Measurements from ENCODE around the gene RNF149. TPM values are rescaled to one million over a fixed set of nuclear protein-coding genes. Genes with fewer than 3 reads are reported as not detected.
"Not testable (repeated sequence)": the region's sequence is repeated elsewhere in the genome, so short reads cannot be mapped to it uniquely, and the experiment has no call there.

RNF149 gene
- total RNA-seq, 1 donor from 2014 or later = 27.4 TPM

- Mint-ChIP-seq H3K4me1 (peaks cover 10% of the 10 kb centered on the region), H3K4me3 (no peak overlapping the region), H3K36me3 (ENCODE audit: low read depth) (no peaks in the 10 kb centered on the region), H3K9me3 (no peaks in the 10 kb centered on the region), H3K27me3 (ENCODE audit: low read depth) (no peaks in the 10 kb centered on the region), H3K27ac (ENCODE audit: unreplicated experiment) (peak overlapping the region; percentile 31)
- DNase-seq (ENCODE audit: low read depth, low spot score) = no peak
- no peak for TF ChIP-seq CTCF (conservative IDR thresholded peaks at IDR 0.05)
Measured at GRCh38 chr2:101354420-101355311, 46.2 kb upstream of the RNF149 start.

- H3K27ac Mint-ChIP-seq (ENCODE audit: unreplicated experiment); H3K9me3 Mint-ChIP-seq; H3K4me3 Mint-ChIP-seq; H3K36me3 Mint-ChIP-seq (ENCODE audit: low read depth); DNase-seq (ENCODE audit: low read depth, low spot score); H3K4me1 Mint-ChIP-seq; H3K27me3 Mint-ChIP-seq (ENCODE audit: low read depth): not testable (repeated sequence)
Measured at GRCh38 chr2:101352631-101353030, 44.1 kb upstream of the RNF149 start.

- no peaks in the 10 kb centered on the region for H3K27me3 Mint-ChIP-seq (ENCODE audit: low read depth)
- no peaks in the 10 kb centered on the region for H3K36me3 Mint-ChIP-seq (ENCODE audit: low read depth)
- no peak for DNase-seq (ENCODE audit: low read depth, low spot score)
- TF ChIP-seq CTCF (conservative IDR thresholded peaks at IDR 0.05) = no peak
- H3K9me3 Mint-ChIP-seq = no peaks in the 10 kb centered on the region
- H3K4me1 Mint-ChIP-seq = peaks cover 10% of the 10 kb centered on the region
- no peak overlapping the region for H3K4me3 Mint-ChIP-seq
- no peak overlapping the region for H3K27ac Mint-ChIP-seq (ENCODE audit: unreplicated experiment)
Measured at GRCh38 chr2:101351207-101351606, 42.7 kb upstream of the RNF149 start.

GRCh38 chr2:101349893-101350662 lies 41.6 kb upstream of the RNF149 start:
- H3K4me3 Mint-ChIP-seq = no peak overlapping the region
- peak; percentile 31 for TF ChIP-seq CTCF (conservative IDR thresholded peaks at IDR 0.05)
- no peaks in the 10 kb centered on the region for H3K9me3 Mint-ChIP-seq
- no peaks in the 10 kb centered on the region for H3K27me3 Mint-ChIP-seq (ENCODE audit: low read depth)
- H3K4me1 Mint-ChIP-seq = peaks cover 10% of the 10 kb centered on the region
- H3K27ac Mint-ChIP-seq (ENCODE audit: unreplicated experiment) = no peak overlapping the region
- no peaks in the 10 kb centered on the region for H3K36me3 Mint-ChIP-seq (ENCODE audit: low read depth)
- no peak for DNase-seq (ENCODE audit: low read depth, low spot score)

GRCh38 chr2:101348883-101349282 lies 40.4 kb upstream of the RNF149 start:
- no peak for TF ChIP-seq CTCF (conservative IDR thresholded peaks at IDR 0.05)
- Mint-ChIP-seq H3K4me3 (no peak overlapping the region), H3K36me3 (ENCODE audit: low read depth) (no peaks in the 10 kb centered on the region), H3K9me3 (no peaks in the 10 kb centered on the region), H3K27ac (ENCODE audit: unreplicated experiment) (no peak overlapping the region), H3K4me1 (peaks cover 10% of the 10 kb centered on the region), H3K27me3 (ENCODE audit: low read depth) (no peaks in the 10 kb centered on the region)
- DNase-seq (ENCODE audit: low read depth, low spot score) = no peak

- Mint-ChIP-seq H3K27me3 (ENCODE audit: low read depth) (no peaks in the 10 kb centered on the region), H3K27ac (ENCODE audit: unreplicated experiment) (no peak overlapping the region), H3K36me3 (ENCODE audit: low read depth) (no peaks in the 10 kb centered on the region), H3K4me3 (no peak overlapping the region), H3K4me1 (peaks cover 16% of the 10 kb centered on the region), H3K9me3 (no peaks in the 10 kb centered on the region)
- no peak for DNase-seq (ENCODE audit: low read depth, low spot score)
- TF ChIP-seq CTCF (conservative IDR thresholded peaks at IDR 0.05) = no peak
Measured at GRCh38 chr2:101346909-101347308, 38.4 kb upstream of the RNF149 start.
